HepG2 (cell line): ENCODE data around the gene DUSP15. TPM values are rescaled to one million over a fixed set of nuclear protein-coding genes. Genes with fewer than 3 reads are reported as not detected.

Source experiments
- ATAC-seq: fragments of 200-7000 bp; cut with Tn5 transposase; 3 replicates; pipeline ENCODE4 v1.9.1; 2020; ENCODE audit warnings: mild to moderate bottlenecking, moderate library complexity
- BruUV-seq: library from RNA; stranded (reverse); fragments of 400-500 nt; replicated peaks from 2 replicates; lab custom pipeline; 2021; lab: Mats Ljungman, UMichigan
- CTCF ChIA-PET: fragments of 300-600 bp; formaldehyde crosslinking; extraction: SDS; loops from one replicate; lab custom pipeline; 2021; ENCODE audit warnings: low total read pairs, inconsistent platforms, low intra/inter-chr PET ratio; lab: Yijun Ruan, JAX
- POLR2A ChIA-PET: fragments of 350-600 bp; sonication (Branson Sonifier 250); formaldehyde crosslinking; loops from one replicate; lab custom pipeline; 2020; ENCODE audit warnings: antibody characterized with exemption, inconsistent platforms; lab: Yijun Ruan, JAX
- DNase-seq: peaks from one replicate; pipeline ENCODE4 v3.0.0-alpha.2; 2015; ENCODE audit warnings: low spot score
- FAIRE-seq: peaks from 3 replicates; lab custom pipeline; 2011; peaks lifted over from hg19 to GRCh38; lab: Jason Lieb, UNC
- H2AFZ ChIP-seq: one replicate; pipeline ENCODE4 v1.6.1; 2011; ENCODE audit warnings: low read length, inconsistent platforms
- H3K27ac ChIP-seq: fragments of 300-600 bp; 3 replicates; pipeline ENCODE4 v1.8.0; 2011; ENCODE audit warnings: mixed run types, mild to moderate bottlenecking, mixed read lengths, low read length, inconsistent platforms; ENCODE audit not compliant: insufficient read depth; ENCODE audit errors: extremely low read length
- H3K27me3 ChIP-seq, 2 experiments: fragments of 200-600 bp in 1 of 2; 2 replicates in 1 of 2; 3 replicates in 1 of 2; pipeline versions ENCODE4 v1.6.0 to v1.8.0; 2011; ENCODE audit warnings: low read length in 2 of 2, mild to moderate bottlenecking in 2 of 2, moderate library complexity in 2 of 2, inconsistent platforms in 1 of 2; ENCODE audit not compliant: insufficient read depth in 2 of 2, control insufficient read depth in 1 of 2
- H3K36me3 ChIP-seq, 2 experiments: fragments of 200-600 bp in 1 of 2; replicated peaks in 1 of 2; 2 replicates in 1 of 2; 3 replicates in 1 of 2; pipeline versions ENCODE4 v1.5.1 to v1.8.0; 2011; ENCODE audit warnings: low read length in 2 of 2, inconsistent platforms in 1 of 2; ENCODE audit not compliant: insufficient read depth in 2 of 2, control insufficient read depth in 1 of 2
- H3K4me1 ChIP-seq: 2 replicates; pipeline ENCODE4 v1.5.1; 2012; ENCODE audit warnings: low read length, inconsistent platforms; ENCODE audit not compliant: insufficient read depth
- H3K4me2 ChIP-seq: 2 replicates; pipeline ENCODE4 v1.6.0; 2011; ENCODE audit warnings: low read depth, low read length, inconsistent platforms
- H3K4me3 ChIP-seq, 3 experiments: fragments of 200-600 bp in 1 of 3; sonication (generic), shearing (Covaris generic) in 1 of 3; replicated peaks in 1 of 3; 2 replicates each; pipeline ENCODE4 v1.5.1; 2011 to 2016; ENCODE audit warnings: low read length in 3 of 3, inconsistent platforms in 2 of 3, low read depth in 2 of 3, mild to moderate bottlenecking in 2 of 3, control low read depth in 1 of 3, mixed read lengths in 1 of 3; ENCODE audit not compliant: insufficient read depth in 1 of 3
- H3K79me2 ChIP-seq: one replicate; pipeline ENCODE4 v1.6.1; 2011; ENCODE audit warnings: low read length, inconsistent platforms; ENCODE audit not compliant: insufficient read depth
- H3K9ac ChIP-seq: 2 replicates; pipeline ENCODE4 v1.6.0; 2011; ENCODE audit warnings: mild to moderate bottlenecking, low read depth, low read length, inconsistent platforms; ENCODE audit not compliant: insufficient read depth
- H3K9me3 ChIP-seq: 2 replicates; pipeline ENCODE4 v1.5.1; 2012; ENCODE audit warnings: mild to moderate bottlenecking, low read length
- H4K20me1 ChIP-seq: 2 replicates; pipeline ENCODE4 v1.6.0; 2011; ENCODE audit warnings: inconsistent platforms, mild to moderate bottlenecking, low read length, moderate library complexity; ENCODE audit not compliant: insufficient read depth
- BCLAF1 ChIP-seq: fragments of 450-650 bp; IDR thresholded peaks from 2 replicates; pipeline ENCODE4 v1.6.1; 2017; ENCODE audit warnings: mild to moderate bottlenecking
- CEBPG ChIP-seq: IDR thresholded peaks from 2 replicates; pipeline ENCODE4 v1.6.1; 2016
- GATAD1 ChIP-seq: IDR thresholded peaks from 2 replicates; pipeline ENCODE4 v1.6.1; 2016; ENCODE audit warnings: missing genetic modification reagents, missing compliant biosample characterization
- HCFC1 ChIP-seq: fragments of 150-350 bp; IDR thresholded peaks from 2 replicates; pipeline ENCODE4 v1.6.1; 2014; ENCODE audit warnings: low read depth, low read length
- MAZ ChIP-seq, 2 experiments: sonication (generic) in 1 of 2; formaldehyde crosslinking in 1 of 2; IDR thresholded peaks; 2 replicates each; pipeline versions ENCODE4 v1.5.0 to v1.6.1; 2012 to 2020; ENCODE audit warnings: low read depth in 2 of 2, mild to moderate bottlenecking in 2 of 2, borderline replicate concordance in 1 of 2, improper control_type of control experiment in 1 of 2, low read length in 1 of 2, missing genetic modification reagents in 1 of 2, moderate library complexity in 1 of 2
- ZNF34 ChIP-seq: sonication (generic); formaldehyde crosslinking; IDR thresholded peaks from 2 replicates; pipeline ENCODE4 v1.4.0; 2020; ENCODE audit warnings: mild to moderate bottlenecking, missing genetic modification reagents, borderline replicate concordance
- in situ Hi-C: cut with HindIII; loops from 2 replicates; pipeline ENCODE4 v1.10.0; 2017; ENCODE audit warnings: low pct_unique_long_range_greater_than_20kb; ENCODE audit not compliant: extremely low pct_ligation_motif_present
- intact Hi-C: fragments of 100-400 bp; cut with micrococcal nuclease; formaldehyde crosslinking; loops from one replicate; pipeline ENCODE4 v1.10.0; 2022; ENCODE audit not compliant: unreplicated experiment
- polyA plus RNA-seq, 8 experiments: library from polyadenylated mRNA; depleted of rRNA in 3 of 8; stranded (reverse) in 7 of 8; unstranded in 1 of 8; fragments of >200 nt; fragmentation: Illumina TruSeq in 4 of 8; extraction: Trizol in 4 of 8; gene quantifications; 2 replicates each; pipeline versions ENCODE4 v1.2.1 to v1.2.3, GENCODE V29; 2011 to 2016; ENCODE audit warnings: low read depth in 4 of 8, missing spikeins in 1 of 8, mixed read lengths in 1 of 8; ENCODE audit not compliant: insufficient read depth in 1 of 8
- total RNA-seq, 5 experiments: library from RNA; depleted of rRNA; stranded (reverse); fragments of >200 nt; fragmentation: Illumina TruSeq; extraction: Trizol; gene quantifications; 2 replicates each; pipeline ENCODE4 v1.2.3, GENCODE V29; 2016; ENCODE audit warnings: low read depth in 1 of 5
- TF ChIP-seq, protein P1 (sequence below): sonication (generic); formaldehyde crosslinking; IDR thresholded peaks from 2 replicates; pipeline ENCODE4 v1.5.0; 2020; ENCODE audit warnings: mild to moderate bottlenecking, missing genetic modification reagents
- TF ChIP-seq, protein P2 (sequence below): sonication (generic); formaldehyde crosslinking; IDR thresholded peaks from 2 replicates; pipeline ENCODE4 v1.4.0; 2020; ENCODE audit warnings: missing genetic modification reagents, borderline replicate concordance

DUSP15 gene
- total and polyA plus RNA-seq, 2 of the 13 experiments (the other 11 are each of a cell fraction or from before 2014, with no cell fraction given), result 0.17 to 0.93 TPM

- DNase-seq, result no peak
- Histone ChIP-seq H3K9me3 (no peaks in the 10 kb centered on the region), H2AFZ (no peak overlapping the region), H3K4me1 (no peaks in the 10 kb centered on the region), H4K20me1 (no peaks in the 10 kb centered on the region), H3K27ac (no peak overlapping the region), H3K9ac (no peak overlapping the region), H3K4me2 (no peak overlapping the region), H3K27me3 (peaks cover 0 to 1% of the 10 kb centered on the region in 2 experiments; a peak in 1 of 5 replicates), H3K79me2 (no peaks in the 10 kb centered on the region), H3K4me3 (no peak overlapping the region), H3K36me3 (no peaks in the 10 kb centered on the region)
- ATAC-seq, result no peak
- in situ Hi-C loops, result no loop called here
- intact Hi-C loops, result no loop called here
- CTCF ChIA-PET, result no interaction called here
- POLR2A ChIA-PET, result no interaction called here
- peak; percentile 12 for FAIRE-seq
- TF ChIP-seq CEBPG (CRISPR knock-in tag) (no peak), ZNF34 (no peak), HCFC1 (no peak), GATAD1 (CRISPR knock-in tag) (no peak), MAZ (IDR thresholded peaks at IDR 0.05; ENCODE audit: borderline replicate concordance, low read depth, low read length) (no peak), MAZ (CRISPR knock-in tag; IDR thresholded peaks at IDR 0.05; ENCODE audit: low read depth) (no peak), BCLAF1 (no peak)
- TF ChIP-seq, protein P1, sequence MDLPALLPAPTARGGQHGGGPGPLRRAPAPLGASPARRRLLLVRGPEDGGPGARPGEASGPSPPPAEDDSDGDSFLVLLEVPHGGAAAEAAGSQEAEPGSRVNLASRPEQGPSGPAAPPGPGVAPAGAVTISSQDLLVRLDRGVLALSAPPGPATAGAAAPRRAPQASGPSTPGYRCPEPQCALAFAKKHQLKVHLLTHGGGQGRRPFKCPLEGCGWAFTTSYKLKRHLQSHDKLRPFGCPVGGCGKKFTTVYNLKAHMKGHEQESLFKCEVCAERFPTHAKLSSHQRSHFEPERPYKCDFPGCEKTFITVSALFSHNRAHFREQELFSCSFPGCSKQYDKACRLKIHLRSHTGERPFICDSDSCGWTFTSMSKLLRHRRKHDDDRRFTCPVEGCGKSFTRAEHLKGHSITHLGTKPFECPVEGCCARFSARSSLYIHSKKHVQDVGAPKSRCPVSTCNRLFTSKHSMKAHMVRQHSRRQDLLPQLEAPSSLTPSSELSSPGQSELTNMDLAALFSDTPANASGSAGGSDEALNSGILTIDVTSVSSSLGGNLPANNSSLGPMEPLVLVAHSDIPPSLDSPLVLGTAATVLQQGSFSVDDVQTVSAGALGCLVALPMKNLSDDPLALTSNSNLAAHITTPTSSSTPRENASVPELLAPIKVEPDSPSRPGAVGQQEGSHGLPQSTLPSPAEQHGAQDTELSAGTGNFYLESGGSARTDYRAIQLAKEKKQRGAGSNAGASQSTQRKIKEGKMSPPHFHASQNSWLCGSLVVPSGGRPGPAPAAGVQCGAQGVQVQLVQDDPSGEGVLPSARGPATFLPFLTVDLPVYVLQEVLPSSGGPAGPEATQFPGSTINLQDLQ (CRISPR knock-in tag), result no peak
- TF ChIP-seq, protein P2, sequence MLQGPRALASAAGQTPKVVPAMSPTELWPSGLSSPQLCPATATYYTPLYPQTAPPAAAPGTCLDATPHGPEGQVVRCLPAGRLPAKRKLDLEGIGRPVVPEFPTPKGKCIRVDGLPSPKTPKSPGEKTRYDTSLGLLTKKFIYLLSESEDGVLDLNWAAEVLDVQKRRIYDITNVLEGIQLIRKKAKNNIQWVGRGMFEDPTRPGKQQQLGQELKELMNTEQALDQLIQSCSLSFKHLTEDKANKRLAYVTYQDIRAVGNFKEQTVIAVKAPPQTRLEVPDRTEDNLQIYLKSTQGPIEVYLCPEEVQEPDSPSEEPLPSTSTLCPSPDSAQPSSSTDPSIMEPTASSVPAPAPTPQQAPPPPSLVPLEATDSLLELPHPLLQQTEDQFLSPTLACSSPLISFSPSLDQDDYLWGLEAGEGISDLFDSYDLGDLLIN (CRISPR knock-in tag), result no peak
- BruUV-seq, result no TSS peak
Measured at GRCh38 chr20:31813611-31814010, 56.7 kb downstream of the DUSP15 start.
